Activated CD8-positive, alpha-beta memory T cell treated with anti-CD3 and anti-CD28 coated beads, Interleukin-2, amount 50 U/mL, for 24 hours (primary cell): ENCODE measurements around the gene LMO1.
A peak's percentile ranks its signal among the peaks of the same experiment; 100 is the strongest.

ENCODE experiments used
- DNase-seq: peaks from one replicate; pipeline ENCODE4 v3.0.0-alpha.2; 2020; ENCODE audit errors: extremely low read depth

The LMO1 gene

DNA sequence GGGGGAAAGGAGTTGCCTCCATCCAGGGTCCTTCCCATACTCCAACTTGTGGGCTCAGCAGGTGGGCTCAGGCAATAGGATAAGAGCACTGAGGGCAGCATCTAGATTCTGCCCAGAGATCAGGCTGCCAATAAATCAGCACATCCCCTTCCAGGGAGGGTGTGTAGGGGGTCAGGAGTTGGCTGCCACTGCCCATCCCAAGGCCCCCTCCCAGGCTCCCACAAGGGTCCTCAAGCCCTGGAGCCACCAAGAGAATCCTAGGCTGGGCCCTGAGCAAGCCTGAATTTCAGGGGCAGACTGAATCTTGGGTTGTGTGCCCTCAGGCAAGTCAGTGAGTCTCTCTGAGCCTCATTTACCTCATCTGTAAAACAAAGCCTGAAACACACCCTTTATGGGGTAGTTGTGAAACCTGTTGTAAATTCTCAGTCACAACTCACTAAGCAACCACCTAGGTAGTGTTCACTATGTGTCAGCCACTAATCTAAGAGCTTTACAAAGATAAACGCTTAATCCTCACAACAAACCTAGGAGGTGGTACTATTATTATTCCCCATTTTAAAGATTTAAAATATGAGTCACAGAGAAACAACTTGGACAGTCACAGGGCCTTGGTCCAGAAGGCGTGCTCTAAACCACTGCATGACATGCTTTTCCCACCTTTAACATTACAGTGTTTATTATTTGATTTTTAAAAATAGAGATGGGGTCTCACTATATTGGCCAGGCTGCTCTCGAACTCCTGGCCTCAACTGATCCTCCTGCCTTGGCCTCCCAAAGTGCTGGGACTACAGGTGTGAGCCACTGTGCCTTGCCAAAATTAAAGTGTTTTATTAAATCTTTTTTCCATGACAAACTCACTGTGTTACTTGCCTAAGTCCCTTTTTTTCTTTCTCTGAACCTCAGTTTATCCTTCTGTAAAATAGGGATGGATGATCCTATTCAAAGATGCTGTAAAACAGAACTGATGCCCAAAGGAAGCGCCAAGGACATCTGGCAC lies 36.2 kb downstream of the LMO1 start:
- DNase-seq: no peak

DNA sequence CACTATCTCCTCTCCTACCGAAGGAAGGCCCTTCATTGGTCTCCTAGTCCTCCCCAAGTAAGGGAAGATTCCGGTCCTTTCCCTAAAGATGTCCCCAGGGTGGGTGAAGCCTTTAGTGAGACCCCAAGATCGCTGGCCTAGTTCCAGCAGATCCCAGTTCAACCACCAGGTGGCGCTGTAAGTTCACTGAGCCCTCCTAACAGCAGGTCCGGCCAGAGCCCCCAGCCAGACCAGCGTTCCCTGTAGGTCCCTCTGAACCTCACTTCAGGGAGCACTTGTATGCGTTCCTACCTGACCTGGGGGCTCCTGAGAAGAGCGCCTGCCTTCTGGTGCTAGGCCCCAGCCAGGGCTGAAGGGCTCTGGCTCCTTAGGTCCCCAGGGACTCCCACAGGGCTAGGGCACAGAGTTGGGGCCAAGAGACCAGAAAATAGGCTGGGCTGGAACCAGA lies 38.1 kb downstream of the LMO1 start:
- peak; percentile 33 for DNase-seq

DNA sequence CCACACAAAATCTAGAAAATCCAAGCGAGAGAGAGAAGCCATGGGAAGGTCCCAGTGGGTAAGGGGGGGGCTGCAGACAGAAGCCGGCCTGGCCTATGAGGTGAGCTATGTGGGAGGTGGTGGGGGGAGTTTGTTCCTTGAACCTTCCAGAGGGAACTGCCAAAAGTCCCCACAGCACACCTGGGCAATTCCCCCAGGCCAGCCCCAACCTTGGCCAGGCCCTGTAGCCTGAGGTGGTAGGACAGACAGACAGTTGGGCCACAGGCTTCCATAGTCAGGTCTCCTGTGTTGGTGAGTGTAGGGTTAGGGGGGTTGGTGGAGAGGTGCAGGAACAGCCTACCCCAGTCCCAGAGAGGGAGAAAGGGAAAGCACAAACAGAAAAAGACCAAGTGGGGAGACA lies 39.0 kb downstream of the LMO1 start:
- DNase-seq: no peak

DNA sequence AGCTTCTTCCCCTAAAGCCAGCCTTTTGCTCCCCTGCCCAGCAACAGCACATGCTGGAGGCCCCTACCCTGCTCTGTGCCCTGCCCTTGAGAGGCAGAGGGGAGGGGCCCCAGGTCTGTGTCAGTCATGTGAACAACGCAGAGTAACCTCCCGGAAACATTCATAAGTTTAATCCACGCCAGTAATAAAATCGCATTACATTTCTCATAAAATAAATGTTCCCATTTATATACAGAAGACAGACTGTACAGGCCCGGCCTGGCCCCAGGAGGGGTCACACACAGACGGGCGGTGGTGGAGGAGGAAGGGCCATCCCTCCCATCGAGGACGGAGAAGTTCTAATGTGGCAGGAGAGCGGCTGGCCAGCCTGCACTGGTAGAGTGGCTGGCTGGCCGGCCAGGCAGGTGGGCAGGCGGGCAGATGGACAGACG lies 39.5 kb downstream of the LMO1 start:
- no peak for DNase-seq

DNA sequence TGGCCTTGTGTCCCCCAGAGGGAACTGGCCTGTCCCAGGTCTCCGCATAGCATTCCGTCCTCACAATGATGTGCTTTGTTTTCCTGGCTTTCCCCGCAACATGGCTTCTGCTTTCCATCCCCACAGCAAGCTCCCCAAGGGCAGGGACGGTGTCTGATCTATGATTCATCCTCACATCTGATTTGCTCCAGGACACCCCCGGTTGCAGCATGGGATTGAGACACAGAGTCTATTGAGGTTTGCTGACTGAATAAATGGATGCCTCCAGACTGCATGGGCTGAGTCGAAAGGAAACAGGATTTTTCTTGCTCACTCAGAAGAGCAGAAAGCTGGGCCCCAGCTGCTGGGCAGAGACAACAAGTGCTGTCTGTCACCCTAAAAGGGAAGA lies 40.2 kb downstream of the LMO1 start:
- DNase-seq: no peak

DNA sequence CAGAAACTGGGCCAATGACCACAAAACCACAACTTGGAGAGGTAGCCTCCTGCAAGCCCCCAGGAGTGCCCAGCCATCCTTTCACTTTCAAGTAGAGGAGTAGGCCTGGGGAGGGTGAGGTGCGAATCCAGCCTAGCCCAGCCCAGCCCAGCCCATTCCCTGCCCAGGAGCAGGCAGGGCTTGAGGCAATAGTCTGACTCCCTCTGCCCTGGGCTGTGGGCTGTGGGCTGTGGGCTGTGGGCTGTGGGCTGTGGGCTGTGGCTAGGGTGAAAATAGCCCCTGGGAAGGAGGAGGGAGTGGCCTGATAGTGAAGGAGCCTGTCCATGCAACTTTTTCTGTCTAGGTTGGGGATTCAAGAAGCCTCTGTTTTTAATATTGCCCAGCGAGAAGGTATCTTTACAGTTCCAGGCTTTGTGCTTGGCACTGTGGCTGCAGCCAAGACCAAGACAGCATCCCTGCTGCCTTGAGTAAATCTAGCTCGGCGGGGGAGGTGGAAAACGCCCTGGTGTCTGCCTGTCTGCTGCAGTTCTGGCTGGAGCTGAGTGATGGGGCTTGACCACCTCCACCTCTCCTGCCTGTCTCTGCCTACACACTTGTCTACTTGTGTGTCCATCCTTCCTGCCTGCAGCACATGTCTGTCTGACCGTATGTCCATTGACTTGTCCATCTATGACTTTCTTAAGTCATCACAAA lies 40.7 kb downstream of the LMO1 start:
- DNase-seq: no peak

DNA sequence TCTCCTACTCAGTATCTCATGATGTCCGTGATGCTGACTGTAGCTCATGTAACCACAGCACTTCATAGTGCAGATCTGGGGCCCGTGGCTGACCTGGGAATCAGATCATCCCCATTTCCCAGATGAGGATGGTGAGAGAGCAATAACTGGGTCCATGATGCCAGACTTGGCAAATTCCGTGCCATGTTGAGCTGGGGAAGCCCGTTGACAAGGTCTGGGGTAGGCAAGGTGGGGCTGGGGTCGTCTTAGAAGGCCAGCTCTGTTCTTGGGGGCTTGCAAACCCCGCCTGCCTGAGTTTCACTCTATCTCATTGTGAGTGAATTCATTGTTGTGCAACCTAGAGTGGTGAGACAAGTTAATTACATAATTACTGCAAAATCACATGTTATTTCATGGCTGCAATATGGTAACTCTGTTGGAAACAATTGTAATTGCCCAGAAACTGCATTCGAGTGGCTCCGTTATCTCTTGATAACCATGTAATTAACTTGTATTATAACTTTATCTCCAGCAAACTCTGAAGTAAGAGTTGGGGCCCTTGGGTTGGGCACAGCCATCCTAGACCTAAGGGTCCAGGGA lies 41.7 kb downstream of the LMO1 start:
- no peak for DNase-seq

DNA sequence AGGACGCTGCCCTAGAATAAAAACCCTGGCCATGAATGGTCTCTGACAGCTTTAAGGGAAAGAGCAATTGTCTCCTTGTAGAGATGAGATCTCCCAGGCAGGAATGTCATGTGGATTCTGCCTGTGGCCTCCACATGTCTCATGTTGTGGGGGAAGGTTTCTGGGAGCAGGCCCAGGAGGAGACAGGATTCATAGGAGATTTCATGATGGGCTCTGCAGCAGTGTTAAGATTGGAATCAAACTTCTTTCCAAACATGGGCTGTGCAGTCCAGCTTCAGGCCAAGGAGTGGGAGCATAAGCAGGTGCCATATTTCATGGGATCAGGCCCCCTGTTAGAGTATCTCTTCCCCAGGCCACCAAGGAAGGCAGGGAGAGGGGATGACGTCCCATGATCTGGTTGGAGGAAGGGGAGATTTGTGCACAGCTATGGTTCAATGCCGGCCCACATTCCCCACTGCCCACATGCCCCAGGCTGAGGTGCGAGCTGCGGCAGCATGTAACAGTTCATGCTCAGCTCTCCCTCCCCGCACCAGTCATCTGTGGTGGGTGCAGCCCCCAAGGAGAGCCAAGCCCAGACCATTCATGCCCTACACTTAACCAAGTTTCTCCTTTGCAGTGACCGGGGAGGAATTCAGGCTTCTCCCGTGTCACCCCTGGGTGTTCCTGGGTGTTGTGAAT lies 42.5 kb downstream of the LMO1 start:
- DNase-seq: no peak

DNA sequence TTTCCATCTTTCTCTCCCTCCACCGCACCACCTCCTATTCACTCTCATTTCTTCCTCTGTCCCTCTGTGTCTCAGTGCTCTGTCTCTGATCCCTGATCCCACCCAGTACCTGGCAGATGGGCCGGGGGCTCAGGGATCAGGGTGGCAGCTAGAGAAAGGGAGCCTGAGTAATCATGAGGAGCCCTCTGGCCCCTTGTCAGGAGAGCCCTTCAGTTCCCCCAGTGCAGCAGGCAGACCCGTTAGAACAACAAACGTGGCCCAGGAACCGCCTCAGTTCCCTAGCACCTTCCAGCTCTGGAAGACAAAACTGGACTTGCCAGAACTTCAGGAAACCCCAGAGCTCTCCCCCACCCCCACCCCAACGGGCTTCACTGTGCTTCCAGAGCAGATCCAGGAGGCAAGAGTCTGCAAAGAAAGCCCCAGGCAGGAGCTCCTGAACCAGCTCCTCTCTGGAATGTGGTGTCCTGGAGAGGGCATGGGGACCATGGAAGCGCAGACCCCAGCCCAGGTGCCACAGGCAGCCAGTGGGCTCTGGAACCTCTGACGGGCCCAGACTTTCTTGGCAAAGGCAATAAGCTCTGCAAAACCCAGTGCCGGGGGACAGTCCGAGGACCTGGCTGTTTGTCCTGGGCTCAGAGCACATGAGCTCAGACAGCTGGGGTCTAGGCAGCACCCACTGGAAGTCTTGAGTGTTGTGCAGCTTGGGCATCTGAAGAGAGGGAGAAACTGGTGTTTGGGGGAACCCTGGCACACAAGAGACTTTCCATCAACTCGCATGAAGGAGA lies 43.2 kb downstream of the LMO1 start:
- DNase-seq: no peak

DNA sequence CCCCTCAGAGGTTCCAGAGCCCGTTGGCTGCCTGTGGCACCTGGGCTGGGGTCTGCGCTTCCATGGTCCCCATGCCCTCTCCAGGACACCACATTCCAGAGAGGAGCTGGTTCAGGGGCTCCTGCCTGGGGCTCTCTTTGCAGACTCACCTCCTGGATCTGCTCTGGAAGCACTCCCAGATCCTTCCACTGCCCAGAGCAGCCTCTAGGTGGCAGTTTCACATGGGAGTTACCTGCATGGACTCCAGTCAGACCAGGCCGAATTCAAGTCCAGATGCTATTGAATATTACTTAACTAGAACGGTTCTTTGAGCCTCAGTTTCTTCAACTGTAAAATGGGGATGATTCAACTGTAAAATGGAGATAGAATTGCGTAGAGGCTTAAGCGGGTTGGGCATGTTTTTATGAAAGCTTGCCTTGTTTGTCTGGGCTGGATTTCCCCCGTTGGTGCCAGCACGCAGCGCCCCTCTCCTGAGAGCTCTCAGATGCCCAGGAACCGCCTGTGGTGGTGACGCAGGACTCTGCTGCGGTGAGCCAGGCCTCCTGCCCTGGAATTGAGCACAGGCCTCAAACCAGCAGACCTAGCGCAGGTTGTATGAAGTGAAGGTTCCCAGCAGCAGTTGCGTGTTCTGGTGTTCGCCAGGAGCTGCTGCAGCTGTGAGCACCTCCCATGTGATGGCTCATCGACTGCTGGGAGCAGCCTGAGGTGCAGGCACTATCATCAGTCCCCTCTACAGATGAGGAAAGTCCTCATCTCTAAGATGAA lies 44.2 kb downstream of the LMO1 start:
- DNase-seq: no peak

DNA sequence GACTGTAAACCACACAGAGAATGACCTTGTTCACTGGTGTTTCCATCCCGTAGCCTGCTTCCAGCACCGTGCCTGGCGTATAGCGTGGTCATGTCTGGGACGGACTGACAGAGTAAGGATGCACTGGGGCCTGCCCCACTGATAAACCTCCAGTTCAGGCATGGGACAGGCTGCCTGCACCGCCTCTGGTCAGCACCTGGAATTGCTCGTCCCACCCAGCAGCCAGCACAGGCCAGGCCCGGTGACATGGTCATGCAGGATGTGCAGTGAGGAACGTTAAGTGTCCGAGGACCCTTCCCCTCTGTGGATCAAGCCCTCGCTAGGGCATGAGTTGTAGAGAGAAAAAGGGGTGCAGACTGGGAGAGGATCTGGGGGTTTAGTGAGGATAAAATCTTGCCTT lies 44.8 kb downstream of the LMO1 start:
- no peak for DNase-seq

DNA sequence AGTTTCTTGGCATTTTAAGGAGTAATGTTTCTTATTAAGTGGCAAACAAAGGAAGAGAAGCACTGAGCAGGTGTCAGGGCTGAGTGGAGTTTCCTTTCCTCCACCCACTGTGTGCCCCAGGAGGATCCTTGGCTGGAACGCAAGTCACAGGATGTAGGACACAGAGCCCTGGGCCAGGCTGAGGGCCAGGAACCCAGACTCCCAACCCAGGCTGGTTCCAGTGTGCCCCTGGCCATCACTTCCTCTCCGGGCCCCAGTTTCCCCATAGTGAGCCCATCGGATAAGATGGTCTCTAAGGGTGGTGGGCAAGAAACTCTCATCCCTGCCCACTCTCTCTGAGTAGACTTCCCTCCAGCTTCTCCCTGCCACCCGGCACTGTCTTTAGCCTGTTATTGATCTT lies 45.3 kb downstream of the LMO1 start:
- DNase-seq: no peak

DNA sequence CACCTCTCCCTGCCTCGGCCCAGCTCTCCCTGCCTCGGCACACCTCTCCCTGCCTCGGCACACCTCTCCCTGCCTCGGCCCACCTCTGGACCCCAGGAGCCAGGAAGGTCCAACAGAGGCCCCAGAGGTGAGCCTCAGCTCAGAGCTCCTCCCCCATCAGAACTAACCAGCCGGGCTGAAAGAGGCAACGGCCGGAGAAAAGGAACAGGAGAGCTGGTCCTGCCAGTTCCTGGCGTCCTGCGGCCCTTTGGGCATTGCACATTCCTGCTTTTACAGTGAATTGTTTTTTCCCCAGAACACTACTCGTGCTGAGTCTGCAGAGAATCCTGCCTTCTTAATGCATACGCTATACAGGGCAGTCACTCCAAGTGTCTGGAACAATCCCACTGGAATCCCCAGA lies 45.8 kb downstream of the LMO1 start:
- DNase-seq: no peak

DNA sequence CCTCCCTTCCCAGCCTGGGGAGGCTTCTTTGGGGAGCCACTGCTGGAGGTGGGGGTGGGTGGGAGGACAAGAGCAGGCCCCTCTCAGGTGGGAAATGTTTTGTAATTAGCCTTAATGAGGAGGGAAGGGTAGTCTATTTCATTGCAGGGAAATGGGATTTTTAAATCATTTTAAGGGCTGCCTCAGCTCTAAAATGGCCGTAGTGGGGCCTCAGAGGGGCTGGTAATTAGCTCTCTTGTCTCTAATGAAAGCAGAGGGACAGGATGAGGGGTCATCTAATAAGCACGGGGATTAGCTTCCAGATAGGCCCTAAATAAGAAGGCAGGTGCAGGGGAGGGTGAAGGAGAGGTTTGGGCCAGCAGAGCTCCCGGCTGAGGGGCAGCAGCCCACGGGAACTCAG lies 46.5 kb downstream of the LMO1 start:
- DNase-seq: no peak

DNA sequence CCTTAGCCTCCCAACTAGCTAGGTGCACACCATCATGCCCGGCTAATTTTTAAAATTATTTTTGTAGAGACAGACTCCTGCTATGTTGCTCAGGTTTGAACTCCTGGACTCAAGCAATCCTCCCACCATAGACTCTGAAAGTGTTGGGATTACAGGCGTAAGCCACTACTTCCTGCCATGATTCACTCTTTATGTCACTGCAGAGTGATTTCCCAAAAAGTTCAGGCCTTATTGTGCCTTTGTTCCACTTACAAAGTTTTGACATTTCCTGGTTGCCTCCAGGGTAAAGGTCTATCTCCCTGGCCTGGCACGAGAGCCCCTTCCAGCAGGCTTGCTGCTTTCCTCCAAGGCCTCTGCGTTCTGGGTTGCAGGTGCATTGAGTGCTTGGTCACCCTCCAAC lies 50.3 kb downstream of the LMO1 start:
- no peak for DNase-seq

DNA sequence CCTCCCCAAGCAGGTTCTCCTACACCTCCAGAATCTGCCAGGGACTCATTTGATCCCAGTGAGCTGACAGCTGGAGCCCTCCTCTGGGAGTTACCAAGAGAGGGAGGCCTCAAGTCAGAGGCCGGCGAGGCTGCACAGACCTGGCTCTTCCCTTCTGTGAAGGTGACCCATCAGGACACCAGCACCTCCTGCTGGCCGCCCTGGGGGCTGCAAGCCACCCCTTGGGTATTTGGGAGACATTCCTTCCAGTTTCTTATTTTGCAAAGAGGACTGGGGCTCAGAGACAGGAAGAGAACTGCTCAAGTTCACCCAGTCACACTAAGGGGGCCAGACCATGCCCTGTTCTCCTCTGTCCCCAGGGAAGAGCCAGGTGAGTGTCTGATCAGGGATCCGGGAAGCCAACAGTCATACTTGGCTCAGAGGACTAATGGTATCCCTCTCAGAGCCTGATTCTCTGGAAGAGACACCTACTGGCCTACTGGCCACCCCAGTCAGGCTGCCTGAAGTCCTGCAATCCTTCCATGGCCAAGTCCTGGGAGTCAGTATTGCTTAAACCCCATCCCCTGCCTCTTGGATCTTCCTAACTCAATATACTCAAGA lies 54.4 kb downstream of the LMO1 start:
- no peak for DNase-seq

DNA sequence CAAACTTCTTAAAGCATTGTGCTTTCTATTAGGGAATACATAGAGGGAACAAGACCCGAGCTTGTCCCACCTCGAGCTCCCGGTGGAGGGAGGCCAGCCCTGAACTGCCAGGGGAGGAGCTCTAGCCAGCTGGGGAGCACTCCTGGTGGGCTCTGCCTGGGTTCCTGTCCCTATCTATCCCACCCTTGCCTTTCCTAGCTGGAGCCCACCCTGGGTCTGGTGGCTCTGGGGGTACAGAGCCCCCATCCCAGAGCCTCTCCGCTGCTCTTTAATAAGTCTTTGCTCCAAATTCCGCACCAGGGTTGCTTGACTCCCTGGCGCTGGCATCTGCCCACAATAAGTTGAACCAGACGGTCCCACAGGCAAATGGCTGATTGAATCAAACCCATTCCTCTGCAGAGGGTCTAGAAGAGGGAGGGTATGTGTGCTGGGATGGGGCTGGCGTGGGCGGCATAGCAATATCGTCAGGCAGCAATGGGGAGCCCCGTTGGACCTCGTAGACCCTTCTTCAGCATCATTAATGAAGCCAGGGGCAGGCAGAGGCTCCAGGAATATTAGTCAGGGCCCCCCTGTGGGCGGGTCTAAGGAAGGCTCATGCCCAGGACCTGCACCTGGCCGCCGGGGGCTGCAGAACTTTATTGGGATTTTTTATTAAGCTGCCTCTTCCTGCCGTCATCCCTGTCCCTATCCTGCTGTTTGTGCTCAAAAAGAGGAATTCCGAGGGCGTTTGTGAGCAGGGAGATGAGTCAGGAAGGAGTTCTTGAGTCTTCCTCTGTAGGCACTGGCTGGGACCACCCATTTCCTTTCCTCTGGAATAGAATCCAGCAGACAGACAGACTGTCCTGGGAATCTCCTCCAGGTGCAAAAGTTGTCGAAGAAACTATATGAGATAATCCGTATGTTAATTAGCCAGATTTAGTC lies 56.3 kb downstream of the LMO1 start:
- DNase-seq: no peak

DNA sequence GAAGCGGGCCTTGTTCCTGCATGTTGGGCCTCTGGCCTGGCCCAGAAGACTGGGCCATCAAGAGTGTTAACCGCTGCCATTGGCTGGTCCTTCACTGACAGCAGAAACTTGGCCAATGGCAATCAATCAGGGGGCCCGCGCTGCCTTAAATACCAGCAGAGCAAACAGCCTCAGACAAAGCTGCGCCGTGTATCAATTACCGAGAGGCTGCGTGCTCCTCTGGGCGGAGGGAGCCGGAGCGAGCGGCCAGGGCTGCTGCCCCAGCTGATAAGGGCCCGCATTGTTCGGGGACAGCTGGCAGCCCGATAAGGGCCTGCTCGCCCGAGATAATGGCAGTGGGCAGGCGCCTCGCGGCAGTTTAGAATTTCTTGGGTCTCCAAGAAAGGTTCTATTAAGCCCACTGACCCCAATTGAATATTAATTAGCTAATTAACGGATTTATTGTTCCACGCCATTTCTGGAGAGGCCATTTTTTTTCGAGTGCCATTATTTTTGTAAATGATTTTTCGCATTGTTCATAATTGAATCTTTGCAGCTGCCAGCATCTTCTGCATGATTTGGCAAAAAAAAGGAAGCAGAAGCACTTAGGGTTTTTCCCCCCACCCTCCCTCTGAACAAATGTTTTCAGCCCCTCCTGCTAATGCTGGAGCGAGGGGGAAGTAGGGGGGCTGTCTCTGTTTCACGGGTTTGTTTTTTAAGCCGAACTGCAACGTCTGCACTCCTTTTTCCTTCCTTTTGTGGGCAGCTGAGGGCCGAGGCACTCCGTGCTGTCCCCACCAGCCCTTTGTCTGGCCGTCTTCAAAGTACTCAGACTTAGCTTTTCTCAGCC lies 57.2 kb downstream of the LMO1 start:
- DNase-seq: no peak
